GM12878 (cell line): ENCODE measurements around the gene ITGB8. TPM values are rescaled to one million over a fixed set of nuclear protein-coding genes. Genes with fewer than 3 reads are reported as not detected.
A peak's percentile ranks its signal among the peaks of the same experiment; 100 is the strongest.

Experiments
- ATAC-seq: fragments of 200-7000 bp; cut with Tn5 transposase; 3 replicates; pipeline ENCODE4 v1.9.1; 2020; ENCODE audit warnings: mild to moderate bottlenecking, moderate library complexity
- BruUV-seq: library from RNA; stranded (reverse); fragments of 400-500 nt; replicated peaks from 2 replicates; lab custom pipeline; 2021; lab: Mats Ljungman, UMichigan
- CTCF ChIA-PET: fragments of 300-600 bp; sonication (Branson Sonifier 250); formaldehyde crosslinking; extraction: SDS; loops from one replicate; lab custom pipeline; 2021; ENCODE audit warnings: inconsistent platforms; lab: Yijun Ruan, JAX
- POLR2A ChIA-PET: fragments of 350-600 bp; formaldehyde crosslinking; extraction: SDS; loops from one replicate; lab custom pipeline; 2021; ENCODE audit warnings: inconsistent platforms; lab: Charles Lee
- RAD21 ChIA-PET: fragments of 300-600 bp; sonication (Branson Sonifier 250); formaldehyde crosslinking; loops from one replicate; lab custom pipeline; 2023; ENCODE audit warnings: antibody characterized with exemption; ENCODE audit not compliant: unreplicated experiment; lab: Charles Lee
- SMC1A ChIA-PET: fragments of 300-600 bp; sonication (Branson Sonifier 250); formaldehyde crosslinking; loops from one replicate; lab custom pipeline; 2023; ENCODE audit not compliant: unreplicated experiment, uncharacterized antibody; lab: Charles Lee
- DNase-seq: peaks from one replicate; pipeline ENCODE4 v3.0.0-alpha.2; 2011; ENCODE audit warnings: low read depth, low spot score
- FAIRE-seq: peaks from 3 replicates; lab custom pipeline; 2011; peaks lifted over from hg19 to GRCh38; lab: Jason Lieb, UNC
- H2AFZ ChIP-seq: 2 replicates; pipeline ENCODE4 v1.6.0; 2011; ENCODE audit warnings: low read depth, low read length, control low read depth; ENCODE audit not compliant: control insufficient read depth
- H3K27ac ChIP-seq: 2 replicates; pipeline ENCODE4 v1.5.1; 2011; ENCODE audit warnings: control low read depth; ENCODE audit not compliant: control insufficient read depth, insufficient read depth
- H3K27me3 ChIP-seq, 2 experiments: replicated peaks in 1 of 2; 2 replicates each; pipeline versions ENCODE4 v1.6.0 to v1.6.1; 2011; ENCODE audit warnings: low read length in 1 of 2; ENCODE audit not compliant: control insufficient read depth in 2 of 2, insufficient read depth in 2 of 2
- H3K36me3 ChIP-seq, 2 experiments: 2 replicates each; pipeline ENCODE4 v1.5.1; 2011; ENCODE audit warnings: low read length in 1 of 2; ENCODE audit not compliant: control insufficient read depth in 2 of 2, insufficient read depth in 2 of 2
- H3K4me1 ChIP-seq: 2 replicates; pipeline ENCODE4 v1.6.1; 2011; ENCODE audit warnings: mild to moderate bottlenecking, low read length, moderate library complexity, mixed read lengths; ENCODE audit not compliant: control insufficient read depth, insufficient read depth
- H3K4me2 ChIP-seq: 2 replicates; pipeline ENCODE4 v1.6.0; 2011; ENCODE audit warnings: control low read depth; ENCODE audit not compliant: control insufficient read depth, insufficient read depth
- H3K4me3 ChIP-seq: fragments of 200-600 bp; sonication (generic); 2 replicates; pipeline ENCODE4 v1.5.1; 2016
- H3K79me2 ChIP-seq: 2 replicates; pipeline ENCODE4 v1.6.0; 2011; ENCODE audit warnings: low read length; ENCODE audit not compliant: control insufficient read depth, insufficient read depth
- H3K9ac ChIP-seq: 2 replicates; pipeline ENCODE4 v1.8.0; 2011; ENCODE audit warnings: low read length, control low read depth, mixed read lengths; ENCODE audit not compliant: control insufficient read depth, insufficient read depth
- H3K9me3 ChIP-seq: replicated peaks from 3 replicates; pipeline ENCODE4 v1.5.1; 2011; ENCODE audit warnings: mild to moderate bottlenecking, low read length; ENCODE audit not compliant: control insufficient read depth, insufficient read depth
- H4K20me1 ChIP-seq: 2 replicates; pipeline ENCODE4 v1.6.0; 2011; ENCODE audit not compliant: control insufficient read depth, insufficient read depth
- MYC ChIP-seq: IDR thresholded peaks from 2 replicates; pipeline ENCODE4 v1.6.1; 2011; ENCODE audit warnings: mild to moderate bottlenecking, low read length, moderate library complexity, inconsistent platforms; ENCODE audit not compliant: insufficient read depth, insufficient replicate concordance, insufficient read length, severe bottlenecking
- RBBP5 ChIP-seq: fragments of 200-600 bp; sonication (generic); conservative IDR thresholded peaks from 2 replicates; pipeline ENCODE4 v1.6.1; 2016
- WRNIP1 ChIP-seq: IDR thresholded peaks from 2 replicates; pipeline ENCODE4 v1.6.1; 2011; ENCODE audit warnings: low read depth, low read length, improper control_type of control experiment, borderline replicate concordance
- ZNF217 ChIP-seq: fragments of 450-650 bp; IDR thresholded peaks from 2 replicates; pipeline ENCODE4 v1.6.1; 2017; ENCODE audit warnings: antibody characterized with exemption, mild to moderate bottlenecking
- WGBS: methylation state at CpG from one replicate; pipeline ENCODE4 v1.1.6; 2016; ENCODE audit warnings: low lambda C conversion rate; ENCODE audit not compliant: insufficient replicate concordance, insufficient coverage; ENCODE audit errors: missing lambda C conversion rate; 5-methylcytosine and 5-hydroxymethylcytosine counted together
- in situ Hi-C: fragments of 300-500 bp; cut with MboI; formaldehyde crosslinking; loops from 9 replicates; pipeline ENCODE4 v1.14.3; 2018; ENCODE audit warnings: mixed read lengths
- intact Hi-C: fragments of 100-400 bp; cut with micrococcal nuclease; formaldehyde crosslinking; loops from one replicate; pipeline ENCODE4 v1.14.2; 2022; ENCODE audit not compliant: unreplicated experiment
- polyA plus RNA-seq, 11 experiments: library from polyadenylated mRNA; depleted of rRNA in 4 of 11; unstranded in 6 of 11; stranded (reverse) in 5 of 11; fragments of >200 nt; fragmentation: Nextera tagmentation in 4 of 11; fragmentation: Illumina TruSeq in 1 of 11; extraction: Ambion mirVana in 4 of 11; extraction: Trizol in 1 of 11; gene quantifications; 1 replicate in 1 of 11; 2 replicates in 10 of 11; pipeline versions ENCODE4 v1.2.1 to v1.2.3, GENCODE V29; 2011 to 2016; ENCODE audit warnings: inconsistent platforms in 2 of 11, missing spikeins in 2 of 11, low read depth in 1 of 11
- total RNA-seq, 4 experiments: library from RNA; depleted of rRNA in 3 of 4; stranded (reverse); fragments of >200 nt in 3 of 4; fragmentation: Illumina TruSeq in 1 of 4; extraction: Trizol in 1 of 4; gene quantifications; 2 replicates each; pipeline versions ENCODE4 v1.2.1 to v1.2.3, GENCODE V29; 2013 to 2021
- TF ChIP-seq, protein P1 (sequence below): IDR thresholded peaks from 2 replicates; pipeline ENCODE4 v1.6.1; 2012; ENCODE audit warnings: improper control_type of control experiment, low read depth, low read length; ENCODE audit not compliant: insufficient replicate concordance

ITGB8 gene
- total and polyA plus RNA-seq, 10 of the 15 experiments (the other 5 are each of a cell fraction or from before 2014, with no cell fraction given): 0.37 to 26.2 (median 1.5) TPM

DNA sequence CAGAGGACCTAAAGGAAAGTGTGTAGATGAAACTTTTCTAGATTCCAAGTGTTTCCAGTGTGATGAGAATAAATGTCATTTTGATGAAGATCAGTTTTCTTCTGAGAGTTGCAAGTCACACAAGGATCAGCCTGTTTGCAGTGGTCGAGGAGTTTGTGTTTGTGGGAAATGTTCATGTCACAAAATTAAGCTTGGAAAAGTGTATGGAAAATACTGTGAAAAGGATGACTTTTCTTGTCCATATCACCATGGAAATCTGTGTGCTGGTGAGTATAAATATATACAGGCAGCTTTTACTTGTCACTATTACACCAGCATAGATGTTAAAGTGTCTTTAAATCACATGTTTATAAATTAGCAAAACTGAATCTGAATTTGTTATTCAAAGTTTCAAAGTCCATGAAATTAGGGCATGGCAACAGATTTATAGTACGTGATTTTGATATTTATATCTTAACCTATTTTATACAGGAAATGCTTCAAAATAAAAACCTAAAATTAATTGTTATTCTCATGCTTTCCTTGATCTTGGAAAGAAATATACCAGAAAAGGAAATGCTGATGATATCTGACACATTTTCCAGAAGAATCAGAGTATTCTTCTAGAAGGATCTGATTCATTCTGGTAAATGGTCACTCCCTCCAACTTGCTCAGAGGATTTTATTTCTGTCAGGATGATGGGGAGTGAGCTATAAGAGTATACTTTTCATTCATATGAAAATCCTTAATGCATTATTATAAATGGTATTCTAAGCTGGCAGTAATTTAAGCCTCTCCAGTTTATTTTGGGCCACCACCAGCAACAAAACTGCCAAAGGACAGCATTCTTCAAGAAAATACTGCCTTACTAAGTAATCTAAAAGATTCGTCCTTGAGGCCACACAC is 71.4 kb downstream of the ITGB8 start:
- intact Hi-C loops (loop anchor here (5.0 kb wide), 1 partner anchor 420 kb away; no protein-coding TSS in a partner anchor), in situ Hi-C loops (no loop called here)
- POLR2A ChIA-PET: no interaction called here
- CTCF ChIA-PET: interaction anchor here (0.5 to 5.5 kb wide), 17 partner anchors 9 to 672 kb away, joined by 3 to 23 read pairs (median 4); no protein-coding TSS in a partner anchor
- TF ChIP-seq ZNF217: no peak
- TF ChIP-seq, protein P1, sequence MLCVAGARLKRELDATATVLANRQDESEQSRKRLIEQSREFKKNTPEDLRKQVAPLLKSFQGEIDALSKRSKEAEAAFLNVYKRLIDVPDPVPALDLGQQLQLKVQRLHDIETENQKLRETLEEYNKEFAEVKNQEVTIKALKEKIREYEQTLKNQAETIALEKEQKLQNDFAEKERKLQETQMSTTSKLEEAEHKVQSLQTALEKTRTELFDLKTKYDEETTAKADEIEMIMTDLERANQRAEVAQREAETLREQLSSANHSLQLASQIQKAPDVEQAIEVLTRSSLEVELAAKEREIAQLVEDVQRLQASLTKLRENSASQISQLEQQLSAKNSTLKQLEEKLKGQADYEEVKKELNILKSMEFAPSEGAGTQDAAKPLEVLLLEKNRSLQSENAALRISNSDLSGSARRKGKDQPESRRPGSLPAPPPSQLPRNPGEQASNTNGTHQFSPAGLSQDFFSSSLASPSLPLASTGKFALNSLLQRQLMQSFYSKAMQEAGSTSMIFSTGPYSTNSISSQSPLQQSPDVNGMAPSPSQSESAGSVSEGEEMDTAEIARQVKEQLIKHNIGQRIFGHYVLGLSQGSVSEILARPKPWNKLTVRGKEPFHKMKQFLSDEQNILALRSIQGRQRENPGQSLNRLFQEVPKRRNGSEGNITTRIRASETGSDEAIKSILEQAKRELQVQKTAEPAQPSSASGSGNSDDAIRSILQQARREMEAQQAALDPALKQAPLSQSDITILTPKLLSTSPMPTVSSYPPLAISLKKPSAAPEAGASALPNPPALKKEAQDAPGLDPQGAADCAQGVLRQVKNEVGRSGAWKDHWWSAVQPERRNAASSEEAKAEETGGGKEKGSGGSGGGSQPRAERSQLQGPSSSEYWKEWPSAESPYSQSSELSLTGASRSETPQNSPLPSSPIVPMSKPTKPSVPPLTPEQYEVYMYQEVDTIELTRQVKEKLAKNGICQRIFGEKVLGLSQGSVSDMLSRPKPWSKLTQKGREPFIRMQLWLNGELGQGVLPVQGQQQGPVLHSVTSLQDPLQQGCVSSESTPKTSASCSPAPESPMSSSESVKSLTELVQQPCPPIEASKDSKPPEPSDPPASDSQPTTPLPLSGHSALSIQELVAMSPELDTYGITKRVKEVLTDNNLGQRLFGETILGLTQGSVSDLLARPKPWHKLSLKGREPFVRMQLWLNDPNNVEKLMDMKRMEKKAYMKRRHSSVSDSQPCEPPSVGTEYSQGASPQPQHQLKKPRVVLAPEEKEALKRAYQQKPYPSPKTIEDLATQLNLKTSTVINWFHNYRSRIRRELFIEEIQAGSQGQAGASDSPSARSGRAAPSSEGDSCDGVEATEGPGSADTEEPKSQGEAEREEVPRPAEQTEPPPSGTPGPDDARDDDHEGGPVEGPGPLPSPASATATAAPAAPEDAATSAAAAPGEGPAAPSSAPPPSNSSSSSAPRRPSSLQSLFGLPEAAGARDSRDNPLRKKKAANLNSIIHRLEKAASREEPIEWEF: no peak
- no peak for TF ChIP-seq WRNIP1
- TF ChIP-seq RBBP5: no peak
- no peak for TF ChIP-seq MYC
- FAIRE-seq: peak; percentile 35
- no peaks in the 10 kb centered on the region for H3K79me2 ChIP-seq
- H3K4me3 ChIP-seq: no peak overlapping the region
- 18% methylated on average over 3 of the region's 3 CpGs for WGBS
- H3K4me1 ChIP-seq: no peaks in the 10 kb centered on the region
- H3K27me3 ChIP-seq: no peaks in the 10 kb centered on the region
- no peaks in the 10 kb centered on the region for H3K9me3 ChIP-seq
- BruUV-seq: no TSS peak
- DNase-seq: no peak
- H3K4me2 ChIP-seq: no peak overlapping the region
- H2AFZ ChIP-seq: no peak overlapping the region
- H3K9ac ChIP-seq: no peak overlapping the region
- no peak overlapping the region for H3K27ac ChIP-seq
- ATAC-seq: no peak
- SMC1A ChIA-PET: interaction anchor here (0.9 to 2.2 kb wide), 6 partner anchors 12 to 419 kb away, joined by 3 to 8 read pairs (median 4); partner anchors contain the start of gene ITGB8
- RAD21 ChIA-PET: interaction anchor here (1.1 to 1.2 kb wide), 2 partner anchors 71 to 74 kb away, joined by 4 read pairs; partner anchors contain the start of gene ITGB8
- no peaks in the 10 kb centered on the region; a peak in 1 of 4 replicates for H3K36me3 ChIP-seq
- no peaks in the 10 kb centered on the region for H4K20me1 ChIP-seq
